Neural crest cell (in vitro differentiated cells): ENCODE data around the gene PCDH9. TPM values are rescaled to one million over a fixed set of nuclear protein-coding genes. Genes with fewer than 3 reads are reported as not detected.

Experiments used
- DNase-seq: peaks from one replicate; pipeline ENCODE4 v3.0.0; 2021; ENCODE audit warnings: low read depth, mixed read lengths, low spot score
- H3K27ac Mint-ChIP-seq: one replicate; pipeline ENCODE4 v1.8.0; 2021; ENCODE audit warnings: mild to moderate bottlenecking, mixed read lengths; ENCODE audit not compliant: unreplicated experiment
- H3K27me3 Mint-ChIP-seq: 2 replicates; pipeline ENCODE4 v1.8.0; 2021; ENCODE audit warnings: low read depth, mild to moderate bottlenecking, mixed read lengths
- H3K36me3 Mint-ChIP-seq: 2 replicates; pipeline ENCODE4 v1.8.0; 2021; ENCODE audit warnings: low read depth, mild to moderate bottlenecking, mixed read lengths
- H3K4me1 Mint-ChIP-seq: 2 replicates; pipeline ENCODE4 v1.8.0; 2021; ENCODE audit warnings: mixed read lengths
- H3K4me3 Mint-ChIP-seq: one replicate; pipeline ENCODE4 v1.8.0; 2021; ENCODE audit warnings: mild to moderate bottlenecking, mixed read lengths
- H3K9me3 Mint-ChIP-seq: 2 replicates; pipeline ENCODE4 v1.8.0; 2021; ENCODE audit warnings: mixed read lengths
- total RNA-seq: library from RNA; stranded (reverse); gene quantifications from 2 replicates; pipeline ENCODE4 v1.2.1, GENCODE V29; 2021
- TF ChIP-seq, protein P1 (sequence below): fragments of 200-600 bp; sonication (generic); conservative IDR thresholded peaks from 2 replicates; pipeline ENCODE4 v1.5.0; 2021; ENCODE audit warnings: antibody characterized with exemption, mild to moderate bottlenecking

The PCDH9 gene
- total RNA-seq, 1 donor from 2014 or later = 6.3 TPM

DNA sequence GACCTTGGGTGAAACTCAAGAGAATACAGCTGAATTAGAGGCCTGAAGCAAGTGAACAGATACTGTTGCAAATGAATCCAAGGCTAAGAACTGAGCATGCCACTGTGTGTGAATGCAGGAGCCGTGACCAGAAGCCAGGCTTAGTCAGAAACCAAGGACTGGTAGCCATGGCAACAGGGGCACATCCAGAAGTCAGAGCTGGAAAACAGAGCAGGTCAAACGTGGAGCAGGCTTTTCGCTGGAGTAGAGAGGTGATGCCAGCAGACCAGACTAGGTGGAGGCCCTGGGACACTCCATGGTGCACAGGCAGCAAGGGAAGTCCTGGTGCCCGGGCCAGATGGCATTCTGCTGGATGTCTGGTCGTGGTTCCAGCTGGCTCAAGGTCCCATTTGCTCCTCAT lies 564.1 kb downstream of the PCDH9 start:
- peaks cover under 1% of the 10 kb centered on the region for H3K9me3 Mint-ChIP-seq
- H3K27me3 Mint-ChIP-seq = no peaks in the 10 kb centered on the region
- DNase-seq = peak; percentile 35
- TF ChIP-seq, protein P1, sequence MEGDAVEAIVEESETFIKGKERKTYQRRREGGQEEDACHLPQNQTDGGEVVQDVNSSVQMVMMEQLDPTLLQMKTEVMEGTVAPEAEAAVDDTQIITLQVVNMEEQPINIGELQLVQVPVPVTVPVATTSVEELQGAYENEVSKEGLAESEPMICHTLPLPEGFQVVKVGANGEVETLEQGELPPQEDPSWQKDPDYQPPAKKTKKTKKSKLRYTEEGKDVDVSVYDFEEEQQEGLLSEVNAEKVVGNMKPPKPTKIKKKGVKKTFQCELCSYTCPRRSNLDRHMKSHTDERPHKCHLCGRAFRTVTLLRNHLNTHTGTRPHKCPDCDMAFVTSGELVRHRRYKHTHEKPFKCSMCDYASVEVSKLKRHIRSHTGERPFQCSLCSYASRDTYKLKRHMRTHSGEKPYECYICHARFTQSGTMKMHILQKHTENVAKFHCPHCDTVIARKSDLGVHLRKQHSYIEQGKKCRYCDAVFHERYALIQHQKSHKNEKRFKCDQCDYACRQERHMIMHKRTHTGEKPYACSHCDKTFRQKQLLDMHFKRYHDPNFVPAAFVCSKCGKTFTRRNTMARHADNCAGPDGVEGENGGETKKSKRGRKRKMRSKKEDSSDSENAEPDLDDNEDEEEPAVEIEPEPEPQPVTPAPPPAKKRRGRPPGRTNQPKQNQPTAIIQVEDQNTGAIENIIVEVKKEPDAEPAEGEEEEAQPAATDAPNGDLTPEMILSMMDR = no peak
- no peak overlapping the region for H3K4me3 Mint-ChIP-seq
- peak overlapping the region; percentile 88 for H3K27ac Mint-ChIP-seq
- peaks cover under 1% of the 10 kb centered on the region for H3K36me3 Mint-ChIP-seq
- H3K4me1 Mint-ChIP-seq = peaks cover 18% of the 10 kb centered on the region

DNA sequence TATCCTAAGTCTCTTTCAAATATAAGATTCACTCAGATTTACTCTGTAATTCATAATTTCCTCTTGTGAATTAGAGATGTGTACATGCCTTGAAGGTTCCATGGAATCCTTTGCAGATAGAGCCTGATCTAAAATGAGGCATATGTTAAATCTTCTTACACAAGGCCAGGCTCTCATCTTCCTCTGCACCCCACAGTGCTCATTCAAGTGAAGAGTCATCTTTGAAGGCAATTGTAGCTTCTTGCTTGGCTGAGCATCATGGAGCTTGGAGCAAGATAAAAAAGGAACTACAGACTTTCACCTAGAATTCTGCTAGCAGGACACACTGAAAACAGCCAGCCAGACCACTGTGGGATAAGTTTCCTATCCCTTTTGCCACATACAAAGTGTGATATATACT lies 566.4 kb downstream of the PCDH9 start:
- Mint-ChIP-seq H3K27ac (no peak overlapping the region), H3K36me3 (no peaks in the 10 kb centered on the region), H3K27me3 (no peaks in the 10 kb centered on the region), H3K4me3 (no peak overlapping the region), H3K9me3 (no peaks in the 10 kb centered on the region), H3K4me1 (peaks cover 28% of the 10 kb centered on the region)
- no peak for DNase-seq
- TF ChIP-seq, protein P1 = no peak

DNA sequence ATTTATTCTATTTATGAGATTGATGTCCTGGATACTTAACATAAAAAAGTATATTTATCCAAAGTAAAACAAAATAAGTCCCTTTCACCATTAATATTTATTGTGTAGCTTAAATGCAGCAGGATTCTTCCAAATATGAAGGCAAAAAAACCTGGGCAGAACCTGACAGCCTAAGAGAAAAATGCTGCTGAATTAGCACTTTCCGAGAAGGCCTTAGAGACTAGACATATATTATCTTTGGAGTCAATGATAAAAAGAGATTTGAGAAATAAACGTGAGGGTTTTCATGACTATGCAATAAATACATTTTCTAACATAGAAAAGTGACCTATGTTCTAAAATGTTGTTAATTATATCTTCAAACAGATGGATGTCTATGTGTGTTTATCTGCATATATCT lies 566.9 kb downstream of the PCDH9 start:
- Mint-ChIP-seq H3K27ac (no peak overlapping the region), H3K9me3 (no peaks in the 10 kb centered on the region)

DNA sequence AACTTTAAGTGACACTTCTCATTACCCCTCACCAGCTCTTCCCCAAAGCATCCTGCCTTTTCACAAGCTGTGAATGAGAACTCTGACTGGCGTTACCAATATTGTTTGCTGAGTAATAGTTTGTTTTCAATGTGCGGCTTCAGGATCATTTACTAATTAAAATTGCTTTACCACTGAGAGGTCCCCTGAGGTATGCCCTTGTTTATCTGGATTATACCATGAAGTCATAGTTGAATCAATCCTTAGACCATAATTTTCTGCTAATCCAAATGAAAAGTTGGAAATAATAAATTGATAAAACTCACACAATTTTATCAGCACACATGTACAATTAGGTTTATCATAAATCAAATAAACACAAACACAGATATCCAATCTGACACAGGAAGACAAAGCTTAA lies 568.8 kb downstream of the PCDH9 start:
- H3K27ac Mint-ChIP-seq = no peak overlapping the region
- no peaks in the 10 kb centered on the region for H3K9me3 Mint-ChIP-seq
- TF ChIP-seq, protein P1 = no peak
- peaks cover 27% of the 10 kb centered on the region for H3K4me1 Mint-ChIP-seq
- no peaks in the 10 kb centered on the region for H3K36me3 Mint-ChIP-seq
- no peak for DNase-seq
- no peak overlapping the region for H3K4me3 Mint-ChIP-seq
- H3K27me3 Mint-ChIP-seq = no peaks in the 10 kb centered on the region

More for the DNA sequence above, 566.9 kb downstream of the PCDH9 start:
- H3K36me3 Mint-ChIP-seq = no peaks in the 10 kb centered on the region
- H3K4me1 Mint-ChIP-seq = peaks cover 28% of the 10 kb centered on the region
- DNase-seq = no peak
- TF ChIP-seq, protein P1 = no peak
- H3K27me3 Mint-ChIP-seq = no peaks in the 10 kb centered on the region
- no peak overlapping the region for H3K4me3 Mint-ChIP-seq

DNA sequence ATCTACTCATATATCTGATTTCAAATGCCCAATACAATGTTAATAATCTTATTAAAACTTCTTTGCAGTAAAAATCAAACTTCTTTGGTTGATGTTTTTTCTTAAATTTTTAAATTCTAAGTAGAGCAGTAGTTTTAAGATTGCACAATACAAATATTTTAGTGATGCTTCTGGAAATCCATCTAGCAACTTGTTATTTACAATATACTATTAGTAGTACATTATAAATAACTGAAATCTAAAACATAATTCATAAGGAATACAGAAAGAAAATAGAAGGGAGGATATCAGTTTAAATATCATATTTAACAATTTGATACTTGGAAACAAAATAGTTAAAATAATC lies 569.7 kb downstream of the PCDH9 start:
- no peak for DNase-seq
- TF ChIP-seq, protein P1 = no peak
- H3K36me3 Mint-ChIP-seq = no peaks in the 10 kb centered on the region
- no peak overlapping the region for H3K4me3 Mint-ChIP-seq
- H3K4me1 Mint-ChIP-seq = peaks cover 18% of the 10 kb centered on the region
- no peaks in the 10 kb centered on the region for H3K9me3 Mint-ChIP-seq
- no peaks in the 10 kb centered on the region for H3K27me3 Mint-ChIP-seq
- no peak overlapping the region for H3K27ac Mint-ChIP-seq
